GM21786 (cell line): ENCODE results near the gene LRRC4.
A peak's percentile ranks its signal among the peaks of the same experiment; 100 is the strongest.

Experiments used
- ATAC-seq: cut with Tn5 transposase; IDR thresholded peaks from one replicate; pipeline ENCODE4 v1.9.1; 2021; ENCODE audit not compliant: unreplicated experiment

Gene LRRC4

GRCh38 chr7:128008141-128008540 lies 23.1 kb downstream of the LRRC4 start:
- no peak for ATAC-seq

DNA sequence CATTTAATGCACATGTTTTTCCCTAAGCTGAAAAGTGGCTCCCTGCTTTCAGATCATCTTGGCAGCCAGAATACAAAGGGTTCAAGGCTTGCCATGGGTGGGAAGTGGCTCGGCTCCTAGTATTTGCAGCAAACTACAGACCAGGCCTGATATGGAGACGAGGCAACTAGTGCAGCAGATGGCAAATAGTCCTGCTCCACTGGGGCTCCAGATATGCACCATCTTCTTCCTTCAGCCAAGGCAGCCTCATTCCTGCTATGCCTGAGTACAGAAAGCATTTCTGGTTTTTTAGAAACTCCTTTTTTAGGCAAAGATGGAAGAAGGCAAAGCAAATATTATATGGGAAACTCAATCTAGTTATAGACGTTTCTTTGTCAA lies 23.9 kb downstream of the LRRC4 start:
- ATAC-seq = no peak

DNA sequence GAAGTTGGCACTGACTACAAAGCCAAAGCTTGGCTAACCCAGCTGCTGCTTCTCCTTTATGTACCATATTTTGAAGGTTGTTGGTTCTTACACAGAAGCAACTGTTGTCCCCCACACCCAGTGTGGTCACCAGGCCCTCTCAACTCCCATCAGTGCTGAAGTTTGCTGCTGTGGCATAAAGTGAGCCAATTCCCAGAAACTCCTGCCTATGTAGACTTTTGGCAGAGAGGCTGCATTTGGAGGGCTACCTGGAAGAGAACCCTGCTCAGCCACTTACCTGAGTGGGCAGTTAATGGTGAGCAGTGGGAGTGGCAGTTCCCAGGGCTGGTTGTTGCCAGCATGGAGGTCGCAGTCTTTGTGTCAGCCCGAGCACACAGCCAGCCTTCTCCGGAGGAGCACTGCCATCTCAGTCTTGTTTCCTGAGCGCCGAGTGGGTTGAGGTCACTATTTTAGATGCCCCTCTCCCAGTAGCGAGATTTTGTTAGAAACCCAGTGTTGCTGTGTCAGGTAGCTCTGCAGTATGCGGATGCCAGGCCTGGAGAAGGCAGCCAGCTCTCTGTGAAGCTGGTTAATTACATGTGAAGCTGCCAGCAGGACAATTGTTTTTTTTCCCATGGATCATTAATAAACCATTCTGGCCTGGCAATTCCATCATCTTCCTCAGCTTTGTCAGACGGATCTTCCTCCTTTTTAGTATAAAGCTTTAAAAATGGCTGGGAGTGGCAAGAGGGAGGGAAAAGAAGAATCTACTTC lies 24.5 kb downstream of the LRRC4 start:
- no peak for ATAC-seq

GRCh38 chr7:128005759-128006159 lies 25.5 kb downstream of the LRRC4 start:
- no peak for ATAC-seq

DNA sequence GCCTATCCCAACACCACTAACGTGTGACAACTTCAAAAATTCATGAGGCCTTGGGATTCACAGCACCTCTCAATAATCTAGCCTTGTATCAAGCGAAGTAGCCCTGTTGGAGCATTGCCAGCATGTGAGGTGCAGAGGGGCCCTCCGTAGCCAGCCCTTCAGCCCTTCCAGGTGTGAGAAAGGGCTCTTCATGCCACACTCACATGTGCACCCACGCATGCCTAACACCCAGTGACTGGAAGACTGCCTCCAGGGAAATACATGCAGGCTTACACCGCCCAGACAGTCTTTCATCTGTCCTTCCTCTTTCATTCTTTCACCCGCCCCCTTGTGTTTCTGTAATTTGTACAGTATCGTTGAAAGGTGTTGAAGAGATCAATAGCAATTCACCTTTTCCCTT lies 26.1 kb downstream of the LRRC4 start:
- ATAC-seq = no peak

DNA sequence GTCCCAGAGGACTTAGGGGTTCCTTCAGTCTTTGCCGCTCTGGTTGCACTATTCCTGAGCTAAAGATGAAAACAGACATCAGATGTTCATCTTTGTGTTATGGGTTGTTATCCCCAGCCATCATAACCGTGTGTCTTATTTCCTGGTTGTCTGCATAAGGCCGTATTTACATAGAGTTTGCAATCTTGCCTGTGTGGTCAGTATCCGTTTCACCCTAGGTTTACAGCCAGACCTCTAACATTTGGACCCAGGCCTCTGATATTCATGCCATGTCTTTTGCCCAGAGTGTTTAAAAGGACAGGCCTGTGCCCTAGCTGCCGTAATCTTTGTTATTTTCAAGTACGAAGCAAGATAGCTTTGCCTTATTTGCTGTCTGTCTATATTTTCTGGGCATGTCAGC lies 26.6 kb downstream of the LRRC4 start:
- ATAC-seq = no peak

DNA sequence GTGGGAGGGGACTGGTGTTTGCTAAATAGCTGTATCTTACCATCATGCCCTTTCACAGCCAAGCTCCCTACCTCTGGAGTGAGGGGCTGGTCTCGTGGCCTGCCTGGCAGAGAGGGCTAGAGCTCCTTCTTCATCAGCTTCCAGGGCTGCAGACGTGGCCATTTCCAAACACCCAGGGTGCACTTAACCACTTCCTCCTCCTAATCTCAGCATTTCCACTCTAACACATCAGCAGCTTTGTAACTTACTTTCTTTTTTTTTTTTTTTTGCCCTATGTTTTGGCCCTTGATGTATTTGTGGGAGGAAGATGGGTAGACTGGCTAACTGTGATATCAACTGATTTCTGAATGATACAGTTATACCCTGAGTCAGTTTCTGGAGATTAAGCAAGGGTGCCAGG lies 27.4 kb downstream of the LRRC4 start:
- ATAC-seq = no peak

- peak; percentile 62 for ATAC-seq
Observed at GRCh38 chr7:128003167-128003566, 28.1 kb downstream of the LRRC4 start.

- peak; percentile 47 for ATAC-seq
Observed at GRCh38 chr7:128000854-128001265, 30.4 kb downstream of the LRRC4 start.

DNA sequence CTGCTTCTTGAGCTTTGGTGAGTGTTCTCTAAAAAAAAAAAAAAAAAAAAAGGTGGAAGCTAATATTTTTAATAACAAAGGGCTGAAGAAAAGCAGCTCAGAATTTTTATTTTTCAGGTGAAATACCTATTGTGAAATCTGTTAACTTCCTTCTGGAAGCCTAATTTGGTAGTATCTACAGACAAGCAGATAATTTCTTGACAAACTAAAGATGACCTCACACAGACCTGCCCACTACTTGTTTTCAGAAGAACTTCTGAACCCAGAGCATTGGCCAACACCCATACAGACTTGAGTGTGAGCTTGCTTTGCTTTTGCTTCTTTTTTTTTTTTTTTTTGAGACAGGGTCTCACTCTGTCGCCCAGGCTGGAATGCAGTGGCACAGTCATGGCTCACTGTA lies 31.2 kb downstream of the LRRC4 start:
- no peak for ATAC-seq

DNA sequence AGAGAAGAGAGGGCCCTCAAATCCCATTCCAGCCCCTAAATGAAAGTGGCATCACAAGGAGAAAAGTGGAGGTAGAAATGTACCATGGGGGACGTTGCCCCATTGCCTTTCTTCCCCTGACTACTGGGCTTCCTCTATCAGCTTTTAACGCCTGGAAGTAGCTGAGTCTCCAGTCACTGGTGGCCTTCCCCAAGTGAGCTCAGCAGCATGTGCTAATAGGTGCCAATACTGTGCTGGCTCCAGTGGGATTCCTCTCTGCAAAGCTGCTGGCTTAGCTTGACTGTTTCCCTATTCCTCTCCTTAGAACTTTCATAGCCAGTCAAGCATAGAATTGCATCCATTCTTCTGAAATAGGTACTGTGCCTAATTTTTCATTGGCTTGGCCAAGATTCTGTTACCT lies 32.6 kb downstream of the LRRC4 start:
- ATAC-seq = no peak

DNA sequence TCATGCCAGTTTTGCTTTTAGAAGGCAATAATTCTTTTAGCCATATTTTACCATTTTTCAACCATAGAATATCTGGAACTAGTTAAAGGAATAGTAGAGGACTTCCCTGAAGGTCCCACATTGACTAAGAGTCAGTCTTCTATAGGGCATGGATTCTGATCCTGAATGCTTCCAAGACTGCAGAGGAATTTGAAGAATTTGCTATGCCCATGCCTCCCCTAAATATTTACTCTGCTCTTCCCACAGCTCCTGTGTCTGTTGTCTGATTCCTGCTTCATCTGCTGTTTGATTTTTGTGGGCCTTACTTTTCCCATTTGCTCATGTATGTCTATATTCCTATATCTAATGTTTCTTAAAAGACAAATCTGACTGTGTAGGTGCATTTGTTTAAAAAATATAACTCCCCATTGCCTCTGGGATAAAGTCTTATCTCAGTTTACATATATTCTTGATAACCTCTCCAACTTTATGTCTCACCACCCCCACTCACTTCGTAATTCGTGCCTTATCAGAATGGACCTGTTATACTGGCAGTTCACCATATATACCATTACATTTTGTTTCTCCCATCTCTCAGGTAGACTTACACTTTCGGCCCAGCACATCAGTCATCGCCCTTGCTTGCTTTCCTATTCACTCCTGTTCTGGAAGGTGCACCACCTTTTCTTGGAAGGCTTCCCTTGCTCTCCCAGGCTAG lies 33.9 kb downstream of the LRRC4 start:
- ATAC-seq = no peak

DNA sequence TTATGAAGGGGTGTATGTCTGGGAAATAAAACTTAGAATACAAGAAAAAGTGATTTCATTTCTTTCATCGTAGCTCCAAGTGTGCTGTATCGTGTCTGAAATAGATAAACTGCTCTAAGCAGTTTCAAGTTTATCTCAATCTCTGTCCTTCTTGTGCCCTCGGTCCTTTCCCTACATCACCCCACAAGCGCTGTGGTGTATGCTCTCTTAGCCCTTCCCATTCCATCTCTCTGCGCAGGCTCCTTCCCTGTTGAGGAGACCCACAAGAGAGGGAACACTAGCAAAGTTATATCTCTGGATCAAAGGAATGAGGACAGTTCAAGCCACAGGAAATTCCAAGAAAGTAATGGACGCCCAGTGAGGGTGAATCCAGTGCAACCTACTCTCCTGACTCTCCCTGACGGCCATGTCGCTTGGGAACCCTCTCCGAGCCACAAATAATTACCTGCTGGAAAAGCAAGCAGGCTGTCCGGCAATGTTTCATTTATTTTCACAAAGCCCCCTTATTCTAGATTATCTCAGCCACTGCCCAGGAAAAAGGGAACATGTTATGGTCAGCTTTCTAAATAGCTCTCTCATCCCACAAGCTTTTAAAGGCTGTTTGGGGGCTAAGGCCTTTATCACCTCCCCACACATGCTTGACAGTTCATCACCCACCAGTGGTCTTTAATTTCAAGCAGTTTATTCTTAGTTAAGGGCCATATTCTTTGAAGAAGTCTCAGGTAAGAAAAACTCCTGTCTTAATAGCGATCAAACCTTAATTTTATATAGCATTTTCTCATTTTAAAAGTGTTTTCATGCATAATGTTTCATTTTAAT lies 34.8 kb downstream of the LRRC4 start:
- no peak for ATAC-seq

- no peak for ATAC-seq
Observed at GRCh38 chr7:127995881-127996215, 35.4 kb downstream of the LRRC4 start.

- no peak for ATAC-seq
Observed at GRCh38 chr7:127995156-127995880, 35.9 kb downstream of the LRRC4 start.

DNA sequence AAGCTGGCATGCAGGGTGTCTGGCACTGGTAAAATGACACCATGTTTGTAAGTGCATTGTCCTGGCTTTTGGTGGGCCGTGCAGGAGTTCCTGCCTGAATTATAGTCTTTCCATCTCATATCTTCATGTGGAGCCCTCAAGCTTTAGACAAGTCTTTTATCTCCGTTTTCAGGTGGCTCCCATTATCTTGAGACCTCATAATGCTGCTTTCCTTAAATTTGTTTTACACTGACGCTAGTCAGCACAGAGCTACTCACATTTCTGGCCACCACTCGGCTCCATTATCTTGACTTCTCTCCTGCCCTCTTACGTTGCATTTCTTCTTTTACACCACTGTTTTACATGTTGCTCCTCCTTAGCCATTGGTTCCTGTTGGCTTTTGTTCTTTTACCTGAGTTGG lies 37.2 kb downstream of the LRRC4 start:
- no peak for ATAC-seq

- no peak for ATAC-seq
Observed at GRCh38 chr7:127993317-127993716, 37.9 kb downstream of the LRRC4 start.

- no peak for ATAC-seq
Observed at GRCh38 chr7:127988751-127989150, 42.5 kb downstream of the LRRC4 start.

DNA sequence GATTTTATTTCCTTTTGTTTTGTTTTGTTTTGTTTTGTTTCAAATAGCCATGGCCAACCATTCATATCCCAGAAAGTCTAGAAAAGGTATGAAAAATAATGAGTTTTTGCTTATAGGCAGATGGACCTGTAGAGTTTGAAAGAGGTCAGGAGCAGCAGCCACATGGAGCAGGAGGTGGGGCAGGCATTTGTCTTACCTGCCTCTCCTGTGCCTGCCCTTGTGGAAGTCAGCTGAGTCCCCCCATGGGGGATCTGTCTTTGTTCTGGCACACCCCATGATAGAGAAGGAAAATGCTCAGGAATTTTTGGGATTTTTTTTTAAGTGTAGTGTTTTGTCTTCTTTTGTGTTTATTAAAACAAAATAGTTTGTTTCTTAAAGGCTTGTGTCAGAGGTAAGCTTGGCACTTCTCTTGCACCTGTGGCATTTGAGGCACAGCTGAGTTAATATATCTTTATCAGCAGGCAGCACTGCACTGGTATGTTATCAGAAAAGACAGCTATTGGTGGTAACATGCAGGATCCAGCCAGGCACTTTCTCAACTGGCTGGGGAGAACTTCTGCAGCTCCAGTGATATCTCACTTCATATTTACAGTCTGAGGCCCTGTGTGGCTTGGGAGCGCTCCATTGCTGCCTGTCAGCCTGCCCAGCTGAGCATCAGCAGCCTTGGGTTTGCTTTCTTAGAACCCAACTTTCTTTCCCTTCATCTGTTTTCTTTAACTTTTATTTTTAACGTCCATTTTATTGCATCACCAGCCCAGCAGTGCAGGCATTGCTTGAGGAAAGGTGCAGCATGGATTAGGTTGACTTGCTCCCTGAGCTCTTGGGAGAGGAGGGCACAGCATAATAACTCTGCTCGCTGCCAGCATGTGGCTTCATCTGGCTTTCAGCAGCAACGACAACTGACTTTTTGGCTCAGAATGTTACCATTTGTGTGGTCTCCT lies 44.4 kb downstream of the LRRC4 start:
- no peak for ATAC-seq

DNA sequence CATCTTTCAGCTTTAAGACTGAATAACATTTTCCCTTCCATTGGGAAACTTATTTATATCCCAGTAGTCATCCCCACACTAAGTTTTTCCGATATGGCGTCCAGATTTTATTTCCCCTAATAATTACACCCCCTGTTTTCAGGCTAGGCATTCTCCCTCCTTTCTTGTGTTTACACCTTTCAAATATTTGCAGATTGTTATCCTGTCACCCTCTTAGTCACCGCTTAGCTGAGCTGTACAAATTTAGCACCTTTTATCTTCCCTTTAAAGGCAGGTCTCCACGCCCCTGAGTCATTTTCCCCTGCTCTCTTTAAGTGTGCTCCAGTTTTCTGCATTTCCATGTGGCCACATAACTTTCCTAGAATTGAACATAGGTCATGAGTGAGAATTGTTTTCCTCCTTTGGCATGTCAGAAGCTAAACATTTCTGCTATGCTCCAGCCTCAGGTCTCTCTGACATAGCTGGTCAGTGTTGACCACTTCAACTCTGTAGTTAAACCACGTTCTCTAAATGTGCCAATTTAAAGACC lies 47.4 kb downstream of the LRRC4 start:
- ATAC-seq = no peak
